Vagina (tissue), 2 donors: Measurements from ENCODE around the gene DCTN4. TPM values are rescaled to one million over a fixed set of nuclear protein-coding genes. Genes with fewer than 3 reads are reported as not detected.

ENCODE experiments used
- DNase-seq, 2 donors: peaks; one replicate each; pipeline ENCODE4 v3.0.0-alpha.2; 2017; ENCODE audit errors: extremely low spot score in 2 of 2
- H3K27ac ChIP-seq: fragments of 200-600 bp; sonication (generic); one replicate; pipeline ENCODE4 v1.5.1; 2019
- H3K27me3 ChIP-seq: fragments of 200-600 bp; sonication (generic); one replicate; pipeline ENCODE4 v1.5.1; 2019
- H3K36me3 ChIP-seq, 2 donors: fragments of 200-600 bp; sonication (generic); one replicate each; pipeline ENCODE4 v1.5.1; 2017 to 2019
- H3K4me1 ChIP-seq: fragments of 200-600 bp; sonication (generic); one replicate; pipeline ENCODE4 v1.5.1; 2019
- H3K4me3 ChIP-seq, 2 donors: fragments of 200-600 bp; sonication (generic); 1 replicate in 1 of 2; 2 replicates in 1 of 2; pipeline ENCODE4 v1.5.1; 2016 to 2019
- H3K9me3 ChIP-seq: fragments of 200-600 bp; sonication (generic); one replicate; pipeline ENCODE4 v1.5.1; 2019
- POLR2A ChIP-seq, 2 donors: fragments of 450-650 bp; IDR thresholded peaks; one replicate each; pipeline ENCODE4 v1.6.1; 2017; ENCODE audit warnings: antibody characterized with exemption in 2 of 2, mild to moderate bottlenecking in 2 of 2, moderate library complexity in 2 of 2
- POLR2AphosphoS5 ChIP-seq, 2 donors: sonication (generic); formaldehyde crosslinking; IDR thresholded peaks; one replicate each; pipeline ENCODE4 v1.9.0; 2017; ENCODE audit warnings: antibody characterized with exemption in 2 of 2, mild to moderate bottlenecking in 2 of 2, low read depth in 1 of 2; ENCODE audit not compliant: insufficient read depth in 1 of 2
- intact Hi-C: fragments of 100-400 bp; cut with DNase I; formaldehyde crosslinking; loops from one replicate; pipeline ENCODE4 v1.15.1; 2023
- total RNA-seq: library from RNA; depleted of rRNA; stranded (reverse); fragments of >200 nt; gene quantifications from one replicate; pipeline ENCODE4 v1.2.3, GENCODE V29; 2016
- TF ChIP-seq, protein P1 (sequence below), 3 experiments: fragments of 450-650 bp in 2 of 3; fragments of 200-600 bp in 1 of 3; sonication (generic) in 1 of 3; IDR thresholded peaks; one replicate each; pipeline ENCODE4 v1.5.1; 2017 to 2019; ENCODE audit warnings: antibody characterized with exemption in 3 of 3, mild to moderate bottlenecking in 2 of 3, moderate library complexity in 2 of 3

The DCTN4 gene
- total RNA-seq, 1 donor from 2014 or later: 51.3 TPM

DNA sequence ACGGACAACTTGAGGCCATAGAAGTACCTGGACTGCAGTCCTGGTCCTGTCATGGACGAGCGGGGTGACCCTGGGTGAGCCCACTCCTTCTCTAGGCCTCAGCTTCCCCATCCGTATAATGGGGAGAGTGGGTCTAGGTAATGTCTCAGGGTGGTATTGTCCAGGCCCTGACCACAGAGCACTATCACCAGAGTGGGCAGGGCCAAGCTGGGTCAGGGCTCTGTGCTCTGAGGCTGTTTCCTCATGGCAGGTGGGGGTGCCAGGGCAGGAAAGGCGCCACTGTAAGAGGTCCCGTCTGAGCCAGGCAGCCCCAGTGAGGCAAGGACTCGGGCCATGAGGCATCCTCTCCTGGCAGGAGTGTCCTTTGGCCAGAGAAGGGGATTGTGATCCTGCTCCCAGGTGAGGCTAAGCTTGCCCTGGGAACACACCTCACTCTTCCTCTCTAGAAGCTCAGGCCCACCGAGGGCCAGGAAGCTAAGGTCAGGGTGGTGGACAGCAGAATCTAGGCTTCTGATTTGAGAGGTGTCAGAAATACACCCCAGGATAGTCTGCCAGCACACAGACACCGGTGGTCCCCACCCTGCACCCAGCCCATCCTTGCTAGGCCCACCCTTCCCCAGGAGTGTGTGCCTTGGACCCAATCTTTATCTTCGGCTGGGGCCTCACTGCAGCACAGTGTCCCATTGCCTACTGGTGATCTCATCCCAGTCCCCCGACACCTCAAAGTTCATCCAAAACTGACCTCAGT is 99.3 kb downstream of the DCTN4 start:
- Histone ChIP-seq H3K27ac (no peak overlapping the region), H3K27me3 (no peaks in the 10 kb centered on the region), H3K4me3 (no peak overlapping the region), H3K4me1 (peaks cover 21% of the 10 kb centered on the region), H3K9me3 (no peaks in the 10 kb centered on the region), H3K36me3 (no peaks in the 10 kb centered on the region)
- intact Hi-C loops: loop anchor here (5.0 kb wide), 1 partner anchor 97 kb away; no protein-coding TSS in a partner anchor
- TF ChIP-seq POLR2A (IDR thresholded peaks at IDR 0.05): no peak
- no peak for TF ChIP-seq POLR2AphosphoS5 (IDR thresholded peaks at IDR 0.05; ENCODE audit: insufficient read depth in 1 of 2, low read depth in 1 of 2)
- TF ChIP-seq, protein P1, sequence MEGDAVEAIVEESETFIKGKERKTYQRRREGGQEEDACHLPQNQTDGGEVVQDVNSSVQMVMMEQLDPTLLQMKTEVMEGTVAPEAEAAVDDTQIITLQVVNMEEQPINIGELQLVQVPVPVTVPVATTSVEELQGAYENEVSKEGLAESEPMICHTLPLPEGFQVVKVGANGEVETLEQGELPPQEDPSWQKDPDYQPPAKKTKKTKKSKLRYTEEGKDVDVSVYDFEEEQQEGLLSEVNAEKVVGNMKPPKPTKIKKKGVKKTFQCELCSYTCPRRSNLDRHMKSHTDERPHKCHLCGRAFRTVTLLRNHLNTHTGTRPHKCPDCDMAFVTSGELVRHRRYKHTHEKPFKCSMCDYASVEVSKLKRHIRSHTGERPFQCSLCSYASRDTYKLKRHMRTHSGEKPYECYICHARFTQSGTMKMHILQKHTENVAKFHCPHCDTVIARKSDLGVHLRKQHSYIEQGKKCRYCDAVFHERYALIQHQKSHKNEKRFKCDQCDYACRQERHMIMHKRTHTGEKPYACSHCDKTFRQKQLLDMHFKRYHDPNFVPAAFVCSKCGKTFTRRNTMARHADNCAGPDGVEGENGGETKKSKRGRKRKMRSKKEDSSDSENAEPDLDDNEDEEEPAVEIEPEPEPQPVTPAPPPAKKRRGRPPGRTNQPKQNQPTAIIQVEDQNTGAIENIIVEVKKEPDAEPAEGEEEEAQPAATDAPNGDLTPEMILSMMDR (IDR thresholded peaks at IDR 0.05): no peak
- no peak for DNase-seq

DNA sequence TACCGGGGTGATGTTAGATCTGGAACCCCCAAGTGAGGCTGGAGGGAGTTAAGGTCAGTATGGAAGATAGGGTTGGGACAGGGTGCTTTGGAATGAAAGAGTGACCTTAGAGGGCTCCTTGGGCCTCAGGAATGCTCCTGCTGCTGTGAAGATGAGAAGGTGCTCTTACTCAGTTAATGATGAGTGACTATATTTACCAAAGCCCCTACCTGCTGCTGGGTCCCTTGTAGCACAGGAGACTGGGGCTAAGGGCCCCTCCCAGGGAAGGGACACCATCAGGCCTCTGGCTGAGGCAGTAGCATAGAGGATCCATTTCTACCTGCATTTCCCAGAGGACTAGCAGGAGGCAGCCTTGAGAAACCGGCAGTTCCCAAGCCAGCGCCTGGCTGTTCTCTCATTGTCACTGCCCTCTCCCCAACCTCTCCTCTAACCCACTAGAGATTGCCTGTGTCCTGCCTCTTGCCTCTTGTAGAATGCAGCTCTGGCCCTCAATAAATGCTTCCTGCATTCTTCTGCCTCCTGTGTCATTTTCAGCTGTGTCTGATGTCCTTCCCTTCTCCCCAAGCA is 100.0 kb downstream of the DCTN4 start:
- H3K9me3 ChIP-seq: no peaks in the 10 kb centered on the region
- peaks cover 21% of the 10 kb centered on the region for H3K4me1 ChIP-seq
- intact Hi-C loops: loop anchor here (5.0 kb wide), 1 partner anchor 96 kb away; no protein-coding TSS in a partner anchor
- H3K4me3 ChIP-seq: no peak overlapping the region
- DNase-seq: no peak
- no peak overlapping the region for H3K27ac ChIP-seq
- no peak for TF ChIP-seq POLR2A (IDR thresholded peaks at IDR 0.05)
- TF ChIP-seq, protein P1 (IDR thresholded peaks at IDR 0.05): no peak
- no peak for TF ChIP-seq POLR2AphosphoS5 (IDR thresholded peaks at IDR 0.05; ENCODE audit: insufficient read depth in 1 of 2, low read depth in 1 of 2)
- H3K27me3 ChIP-seq: no peaks in the 10 kb centered on the region
- H3K36me3 ChIP-seq: no peaks in the 10 kb centered on the region

Other genes starting within 250 kb of the DCTN4 start
- gene SYNPO, start 118.4 kb downstream of the DCTN4 start, total RNA-seq: 16.7 TPM
- not detected for gene MYOZ3, start 97.8 kb downstream of the DCTN4 start, total RNA-seq
- 30.2 TPM for gene RBM22, start 58.0 kb downstream of the DCTN4 start, total RNA-seq
- 46.7 TPM for gene SMIM3, start 19.7 kb upstream of the DCTN4 start, total RNA-seq
- 0.98 TPM for gene IRGM, start 87.5 kb upstream of the DCTN4 start, total RNA-seq
- gene ZNF300, start 146.0 kb upstream of the DCTN4 start, total RNA-seq: 2.7 TPM